H1 (cell line): Measurements from ENCODE around the gene TSR3. TPM values are rescaled to one million over a fixed set of nuclear protein-coding genes. Genes with fewer than 3 reads are reported as not detected.

Source experiments
- CTCF ChIP-seq, 3 experiments: IDR thresholded peaks; 1 replicate in 2 of 3; 2 replicates in 1 of 3; pipeline versions ENCODE4 v1.5.1 to v1.6.1; 2011; ENCODE audit warnings: low read length in 3 of 3, mild to moderate bottlenecking in 3 of 3, inconsistent platforms in 2 of 3, low read depth in 1 of 3, moderate library complexity in 1 of 3; ENCODE audit not compliant: insufficient read depth in 1 of 3; ENCODE audit errors: control extremely low read depth in 1 of 3
- SAP30 ChIP-seq: fragments of 300-600 bp; sonication (generic); IDR thresholded peaks from 2 replicates; pipeline ENCODE4 v1.7.1; 2012; ENCODE audit warnings: low read length, moderate library complexity, mild to moderate bottlenecking, inconsistent platforms; ENCODE audit not compliant: insufficient read depth, insufficient replicate concordance
- SRF ChIP-seq: IDR thresholded peaks from 2 replicates; pipeline ENCODE4 v1.6.1; 2011; ENCODE audit warnings: mild to moderate bottlenecking, low read depth, low read length, moderate library complexity
- SUZ12 ChIP-seq: fragments of 200-600 bp; sonication (generic); IDR thresholded peaks from 2 replicates; pipeline ENCODE4 v1.6.1; 2012; ENCODE audit warnings: mild to moderate bottlenecking, inconsistent platforms, low read length, moderate library complexity, mixed read lengths
- polyA plus RNA-seq, 7 experiments: library from polyadenylated mRNA; depleted of rRNA in 3 of 7; stranded (reverse) in 5 of 7; unstranded in 2 of 7; fragments of >200 nt in 5 of 7; fragments of 200-250 nt in 2 of 7; gene quantifications; 1 replicate in 5 of 7; 2 replicates in 1 of 7; 4 replicates in 1 of 7; pipeline versions ENCODE4 v1.2.1 to v1.2.3, GENCODE V29; 2011 to 2013; ENCODE audit warnings: missing spikeins in 2 of 7, mixed read lengths in 2 of 7
- total RNA-seq: library from RNA; stranded (reverse); fragmentation: NEBNext Ultra II Directional; extraction: Animal tissue kit (Norgen Biotek cat#: 25700); gene quantifications from 2 replicates; pipeline ENCODE4 v1.2.1, GENCODE V29; 2021

Gene TSR3
- total and polyA plus RNA-seq, 2 of the 8 experiments (the other 6 are each of a cell fraction or from before 2014, with no cell fraction given) = 43.1 to 52.3 TPM

GRCh38 chr16:1367486-1368174 lies 16.0 kb upstream of the TSR3 start (continued):
- TF ChIP-seq SUZ12 (no peak), SAP30 (no peak), SRF (no peak), CTCF (IDR thresholded peaks at IDR 0.05; ENCODE audit: control extremely low read depth in 1 of 3, insufficient read depth in 1 of 3, low read depth in 1 of 3, low read length in 3 of 3) (no peak)
- TF ChIP-seq, all 59 proteins: peak for 0
